GM12801 (cell line): Measurements from ENCODE around the gene UBN2.

Experiments used
- TF ChIP-seq, protein P1 (sequence below): IDR thresholded peaks from one replicate; pipeline ENCODE4 v1.5.1; 2011; ENCODE audit warnings: control low read depth; ENCODE audit not compliant: insufficient read length; ENCODE audit errors: extremely low read depth

The UBN2 gene

DNA sequence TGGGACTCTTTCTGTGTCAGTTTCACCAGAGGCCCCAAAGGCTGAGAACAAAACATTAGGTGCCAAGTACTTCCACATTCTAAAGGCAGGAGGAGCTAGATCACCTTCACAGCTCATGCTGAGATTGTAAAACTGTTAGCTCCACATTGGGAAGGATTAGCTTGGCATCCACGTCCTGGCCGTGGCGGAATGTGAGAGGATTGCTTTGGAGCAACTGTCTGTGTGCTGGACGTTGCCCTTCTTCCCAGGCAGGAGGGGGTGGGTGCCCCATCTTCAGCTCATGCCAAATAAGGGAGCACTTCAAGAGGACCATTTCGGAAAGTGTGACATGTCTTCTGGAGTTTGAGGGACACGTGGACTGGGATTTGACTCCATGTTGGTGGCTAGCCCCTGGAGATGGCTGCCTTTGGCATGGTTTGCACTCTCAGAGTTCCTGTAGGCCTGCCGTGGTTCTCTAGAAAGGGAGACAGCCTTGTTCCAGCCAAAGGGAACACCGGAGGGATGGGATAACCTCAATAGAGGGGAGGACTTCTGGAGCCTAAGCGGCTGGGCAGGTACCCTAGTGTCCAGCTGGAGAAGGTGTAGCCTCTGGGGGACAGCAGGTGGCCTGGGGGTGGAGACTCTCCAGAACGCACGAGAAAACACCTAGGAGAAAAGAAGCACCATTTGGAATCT is 90.2 kb downstream of the UBN2 start:
- TF ChIP-seq, protein P1, sequence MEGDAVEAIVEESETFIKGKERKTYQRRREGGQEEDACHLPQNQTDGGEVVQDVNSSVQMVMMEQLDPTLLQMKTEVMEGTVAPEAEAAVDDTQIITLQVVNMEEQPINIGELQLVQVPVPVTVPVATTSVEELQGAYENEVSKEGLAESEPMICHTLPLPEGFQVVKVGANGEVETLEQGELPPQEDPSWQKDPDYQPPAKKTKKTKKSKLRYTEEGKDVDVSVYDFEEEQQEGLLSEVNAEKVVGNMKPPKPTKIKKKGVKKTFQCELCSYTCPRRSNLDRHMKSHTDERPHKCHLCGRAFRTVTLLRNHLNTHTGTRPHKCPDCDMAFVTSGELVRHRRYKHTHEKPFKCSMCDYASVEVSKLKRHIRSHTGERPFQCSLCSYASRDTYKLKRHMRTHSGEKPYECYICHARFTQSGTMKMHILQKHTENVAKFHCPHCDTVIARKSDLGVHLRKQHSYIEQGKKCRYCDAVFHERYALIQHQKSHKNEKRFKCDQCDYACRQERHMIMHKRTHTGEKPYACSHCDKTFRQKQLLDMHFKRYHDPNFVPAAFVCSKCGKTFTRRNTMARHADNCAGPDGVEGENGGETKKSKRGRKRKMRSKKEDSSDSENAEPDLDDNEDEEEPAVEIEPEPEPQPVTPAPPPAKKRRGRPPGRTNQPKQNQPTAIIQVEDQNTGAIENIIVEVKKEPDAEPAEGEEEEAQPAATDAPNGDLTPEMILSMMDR: no peak

DNA sequence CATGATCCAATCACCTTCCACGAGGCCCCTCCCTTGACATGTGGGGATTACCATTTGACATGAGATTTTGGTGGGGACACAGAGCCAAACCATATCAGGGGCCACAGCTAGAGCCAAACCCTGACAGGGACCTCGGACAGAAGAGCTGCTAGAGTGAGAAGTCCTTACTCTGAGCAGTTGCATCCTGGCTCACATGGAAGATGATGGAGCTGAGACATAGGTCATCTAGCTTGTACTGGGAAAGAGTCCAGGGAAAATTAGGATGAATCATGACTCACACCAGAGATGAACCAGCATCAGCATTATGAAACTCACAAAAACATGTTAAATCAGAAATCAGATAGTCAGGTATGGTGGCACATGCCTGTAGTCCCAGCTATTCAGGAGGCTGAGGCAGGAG is 97.3 kb downstream of the UBN2 start:
- TF ChIP-seq, protein P1: no peak

DNA sequence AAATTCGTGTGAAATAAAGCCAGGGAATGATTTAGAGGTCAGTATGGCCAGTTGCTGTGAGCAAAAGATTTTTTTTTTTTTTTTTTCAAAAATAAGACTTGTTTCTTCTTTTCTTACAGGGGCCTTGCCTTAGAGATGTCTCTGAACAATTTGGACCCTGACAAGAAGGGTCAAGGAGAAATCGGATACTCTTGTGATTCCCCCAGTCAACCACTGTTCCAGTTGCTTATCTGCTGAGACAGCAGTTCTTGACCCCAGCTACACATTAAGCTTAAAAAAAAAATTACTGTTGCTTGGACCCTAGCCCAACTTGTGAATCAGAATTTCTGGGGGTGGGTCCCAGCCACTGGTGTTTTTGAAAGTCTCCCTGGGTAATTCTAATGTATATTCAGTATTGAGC is 98.1 kb downstream of the UBN2 start:
- TF ChIP-seq, protein P1: no peak

DNA sequence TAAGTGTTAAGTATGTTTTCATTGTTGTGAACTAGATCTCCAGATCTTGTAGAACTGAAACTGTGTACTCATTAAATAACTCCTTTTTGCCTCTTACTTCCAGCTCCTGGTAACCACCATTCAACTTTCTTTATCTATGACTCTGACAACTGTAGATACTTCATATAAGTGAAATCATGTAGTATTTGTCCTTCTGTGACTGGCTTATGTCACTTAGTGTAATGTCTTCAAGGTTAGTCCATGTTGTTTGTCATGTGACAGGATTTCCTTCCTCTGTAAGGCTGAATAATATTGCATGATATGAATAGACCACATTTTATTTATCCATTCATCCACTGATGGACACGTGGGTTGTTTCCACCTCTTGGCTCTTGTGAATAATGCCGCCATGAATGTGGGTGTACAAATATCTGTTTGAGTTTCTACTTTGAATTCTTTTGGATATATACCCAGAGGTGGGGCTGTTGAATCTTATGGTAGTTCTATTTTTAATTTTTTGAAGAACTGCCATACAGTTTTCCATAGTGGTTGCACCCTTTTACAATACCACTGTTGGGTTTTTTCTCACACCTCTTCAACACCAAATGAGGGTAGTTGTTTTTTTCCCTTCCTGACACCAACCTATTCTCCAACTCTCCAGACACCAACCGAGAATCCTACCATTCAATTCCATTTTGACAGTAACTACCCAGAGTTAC is 99.4 kb downstream of the UBN2 start:
- TF ChIP-seq, protein P1: no peak

DNA sequence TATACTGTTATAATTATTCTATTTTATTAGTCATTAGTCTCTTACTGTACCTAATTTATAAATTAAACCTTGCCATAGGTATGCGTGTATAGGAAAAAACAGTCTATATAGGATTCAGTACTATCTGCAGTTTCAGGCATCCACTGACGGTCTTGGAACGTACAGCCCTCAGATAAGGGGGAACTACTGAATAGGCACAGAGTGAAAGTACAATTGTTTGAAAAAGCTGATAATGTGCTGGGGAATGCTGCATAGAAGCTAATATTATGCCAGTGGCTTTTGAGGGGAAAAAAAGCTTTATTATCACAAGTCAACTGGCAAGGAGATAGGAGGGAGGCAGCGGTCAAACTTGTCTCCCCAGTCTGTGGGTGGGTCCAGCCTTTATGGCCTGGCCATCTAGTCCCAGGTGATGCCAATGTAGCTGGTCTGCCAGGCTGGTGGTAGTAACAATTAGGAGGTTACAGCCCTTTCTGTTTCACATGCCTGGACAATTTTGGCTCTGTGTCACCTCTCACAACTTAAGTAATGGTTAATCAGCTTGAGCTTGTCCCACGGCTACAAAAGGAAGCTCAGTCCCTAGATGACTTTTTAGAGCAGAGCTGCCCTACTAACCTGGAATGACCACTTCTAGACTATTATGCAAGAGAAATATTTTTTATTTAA is 101.8 kb downstream of the UBN2 start:
- TF ChIP-seq, protein P1: no peak

DNA sequence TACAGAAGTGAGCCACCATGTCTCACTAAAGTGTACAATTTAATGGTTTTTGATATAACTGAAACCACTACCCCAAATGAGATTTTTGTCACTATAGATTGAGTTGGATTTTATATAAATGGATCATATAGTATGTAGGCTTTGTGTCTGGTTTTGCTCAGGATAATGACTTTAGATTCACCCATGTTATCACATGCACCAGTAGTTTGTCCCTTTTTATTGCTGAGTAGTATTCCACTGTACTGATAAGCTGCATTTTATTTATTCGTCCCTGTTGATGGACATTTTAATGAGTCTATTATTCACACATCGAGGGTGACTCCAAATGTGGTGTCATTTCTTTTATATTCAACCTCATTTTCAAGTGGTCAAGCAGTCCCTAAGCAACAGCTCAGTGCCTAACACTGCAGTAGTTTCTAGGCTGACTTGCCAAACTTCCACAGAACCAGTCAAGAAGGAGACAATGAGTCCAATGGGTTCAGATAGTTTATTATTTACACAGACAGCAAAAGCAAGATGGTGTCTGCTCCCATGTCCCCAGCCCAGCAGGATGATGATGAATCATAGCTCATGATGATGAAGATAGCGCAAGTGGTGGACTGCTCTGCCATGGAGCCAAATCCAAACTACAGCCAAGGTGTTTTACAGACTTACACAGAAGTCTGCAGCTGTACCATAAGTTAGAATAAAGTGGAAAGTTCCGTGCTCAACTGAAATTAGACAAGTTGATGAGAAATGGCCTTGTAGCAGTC is 103.5 kb downstream of the UBN2 start:
- TF ChIP-seq, protein P1: no peak

DNA sequence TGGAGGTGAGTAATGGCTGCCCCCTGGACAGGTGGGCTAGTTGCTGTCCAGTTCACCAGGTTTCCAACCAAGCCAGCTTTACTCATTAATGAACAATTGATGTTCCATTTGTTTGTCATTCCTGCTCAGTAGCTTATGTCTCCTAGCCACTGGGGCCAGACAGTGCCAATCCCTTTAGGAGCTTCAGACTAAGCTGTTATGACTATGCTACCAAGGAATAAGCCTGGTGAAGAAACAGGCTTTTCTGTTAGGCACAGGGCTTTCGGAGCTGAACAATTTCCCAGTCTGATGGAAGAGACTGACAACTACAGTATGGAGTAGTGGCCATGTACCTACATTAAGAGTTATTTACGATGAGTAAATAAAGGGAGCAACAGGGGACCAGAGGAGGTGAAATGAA is 108.0 kb downstream of the UBN2 start:
- TF ChIP-seq, protein P1: no peak
